Omental fat pad (tissue), 4 donors: ENCODE measurements around the gene PPARA. TPM values are rescaled to one million over a fixed set of nuclear protein-coding genes. Genes with fewer than 3 reads are reported as not detected.
"Not testable (repeated sequence)": the region's sequence is repeated elsewhere in the genome, so short reads cannot be mapped to it uniquely, and the experiment has no call there.

ENCODE experiments used
- ATAC-seq: fragments of 150-250 bp; one replicate; pipeline ENCODE4 v1.9.1; 2016; ENCODE audit warnings: mild to moderate bottlenecking, moderate library complexity; ENCODE audit not compliant: low FRiP score
- DNase-seq: peaks from one replicate; pipeline ENCODE4 v3.0.0-alpha.2; 2019; ENCODE audit warnings: low spot score
- total RNA-seq, 4 donors: library from RNA; depleted of rRNA; stranded (reverse); fragments of >200 nt; gene quantifications; one replicate each; pipeline ENCODE4 v1.1.0, GENCODE V29; 2016
- TF ChIP-seq, protein P1 (sequence below), 3 donors: fragments of 450-650 bp; IDR thresholded peaks; one replicate each; pipeline ENCODE4 v1.5.1; 2016 to 2017; ENCODE audit warnings: antibody characterized with exemption in 3 of 3, mild to moderate bottlenecking in 3 of 3, moderate library complexity in 2 of 3

The PPARA gene
- total RNA-seq, 4 donors from 2014 or later = 20.7 to 35.5 (median 30.4) TPM

DNA sequence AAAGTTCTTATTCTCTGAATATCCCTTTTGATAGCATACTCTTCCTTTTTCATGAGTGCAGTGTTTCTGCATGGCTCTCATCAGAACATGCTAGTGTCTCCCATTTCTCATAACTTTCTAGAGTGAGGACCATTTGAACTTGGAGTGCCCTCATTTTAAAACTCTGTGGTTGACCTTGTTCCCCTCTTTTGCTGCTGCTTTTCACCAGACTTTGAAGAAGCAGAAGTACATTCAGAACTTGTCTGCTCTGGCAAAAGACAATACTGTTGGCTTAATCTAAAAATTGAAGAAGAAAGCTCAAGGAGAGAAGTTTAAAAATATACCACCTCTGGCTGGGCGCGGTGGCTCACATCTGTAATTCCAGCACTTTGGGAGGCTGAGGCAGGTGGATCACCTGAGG lies 35.0 kb downstream of the PPARA start:
- ATAC-seq (no peak), DNase-seq (no peak)
- TF ChIP-seq, protein P1, sequence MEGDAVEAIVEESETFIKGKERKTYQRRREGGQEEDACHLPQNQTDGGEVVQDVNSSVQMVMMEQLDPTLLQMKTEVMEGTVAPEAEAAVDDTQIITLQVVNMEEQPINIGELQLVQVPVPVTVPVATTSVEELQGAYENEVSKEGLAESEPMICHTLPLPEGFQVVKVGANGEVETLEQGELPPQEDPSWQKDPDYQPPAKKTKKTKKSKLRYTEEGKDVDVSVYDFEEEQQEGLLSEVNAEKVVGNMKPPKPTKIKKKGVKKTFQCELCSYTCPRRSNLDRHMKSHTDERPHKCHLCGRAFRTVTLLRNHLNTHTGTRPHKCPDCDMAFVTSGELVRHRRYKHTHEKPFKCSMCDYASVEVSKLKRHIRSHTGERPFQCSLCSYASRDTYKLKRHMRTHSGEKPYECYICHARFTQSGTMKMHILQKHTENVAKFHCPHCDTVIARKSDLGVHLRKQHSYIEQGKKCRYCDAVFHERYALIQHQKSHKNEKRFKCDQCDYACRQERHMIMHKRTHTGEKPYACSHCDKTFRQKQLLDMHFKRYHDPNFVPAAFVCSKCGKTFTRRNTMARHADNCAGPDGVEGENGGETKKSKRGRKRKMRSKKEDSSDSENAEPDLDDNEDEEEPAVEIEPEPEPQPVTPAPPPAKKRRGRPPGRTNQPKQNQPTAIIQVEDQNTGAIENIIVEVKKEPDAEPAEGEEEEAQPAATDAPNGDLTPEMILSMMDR (IDR thresholded peaks at IDR 0.05) = no peak

DNA sequence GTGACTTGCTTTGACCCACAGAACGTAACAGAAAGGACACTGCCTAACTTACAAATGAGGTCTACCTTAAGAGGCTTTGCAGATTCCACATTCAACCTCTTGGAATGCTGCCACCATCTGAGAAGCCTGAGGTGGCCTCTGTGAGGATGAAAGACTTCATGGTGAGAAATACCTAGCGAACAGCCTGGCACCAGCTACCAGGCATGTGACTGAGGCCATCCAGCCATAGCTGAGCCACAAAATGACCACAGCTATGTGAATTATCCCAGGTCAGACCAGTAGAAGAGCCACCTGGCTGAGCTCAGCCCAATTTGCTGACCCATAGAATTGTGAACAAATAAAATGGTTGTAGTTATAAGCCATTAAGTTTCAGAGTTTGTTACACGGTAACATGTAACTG lies 37.5 kb downstream of the PPARA start:
- ATAC-seq (no peak), DNase-seq (no peak)
- TF ChIP-seq, protein P1 (IDR thresholded peaks at IDR 0.05) = no peak

DNA sequence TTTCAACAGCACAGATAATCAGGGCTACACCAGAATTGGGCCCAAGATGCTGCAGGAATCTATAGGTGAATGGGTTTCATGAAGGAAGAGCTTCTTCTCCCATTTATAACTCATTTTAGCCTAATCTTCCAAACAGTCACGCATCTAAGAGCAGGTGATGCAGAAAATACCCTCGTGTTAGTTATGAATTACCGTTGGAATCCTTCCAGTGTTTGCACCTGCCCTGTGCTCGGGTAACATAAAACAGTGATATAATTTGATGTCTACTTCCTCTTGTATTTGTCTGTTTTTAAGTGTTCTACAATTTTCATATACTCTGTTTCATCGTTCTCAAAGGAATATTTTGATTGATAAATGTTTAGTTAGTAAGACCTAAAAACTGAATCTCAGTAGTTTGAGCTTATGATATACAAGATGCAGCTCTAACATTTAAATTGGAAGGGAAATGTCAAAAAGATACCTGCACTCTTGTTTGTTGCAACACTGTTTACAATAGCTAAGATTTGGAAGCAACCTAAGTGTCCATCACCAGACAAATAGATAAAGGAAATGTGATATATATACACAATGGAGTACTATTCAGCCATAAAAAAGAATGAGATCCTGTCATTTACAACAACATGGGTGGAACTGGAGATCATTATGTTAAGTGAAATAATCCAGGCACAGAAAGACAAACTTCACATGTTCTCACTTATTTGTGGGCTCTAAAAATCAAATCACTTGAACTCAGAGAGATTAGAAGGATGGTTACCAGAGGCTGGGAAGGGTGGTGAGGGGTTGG lies 42.1 kb downstream of the PPARA start:
- ATAC-seq (no peak), DNase-seq (no peak)
- TF ChIP-seq, protein P1 (IDR thresholded peaks at IDR 0.05) = no peak

DNA sequence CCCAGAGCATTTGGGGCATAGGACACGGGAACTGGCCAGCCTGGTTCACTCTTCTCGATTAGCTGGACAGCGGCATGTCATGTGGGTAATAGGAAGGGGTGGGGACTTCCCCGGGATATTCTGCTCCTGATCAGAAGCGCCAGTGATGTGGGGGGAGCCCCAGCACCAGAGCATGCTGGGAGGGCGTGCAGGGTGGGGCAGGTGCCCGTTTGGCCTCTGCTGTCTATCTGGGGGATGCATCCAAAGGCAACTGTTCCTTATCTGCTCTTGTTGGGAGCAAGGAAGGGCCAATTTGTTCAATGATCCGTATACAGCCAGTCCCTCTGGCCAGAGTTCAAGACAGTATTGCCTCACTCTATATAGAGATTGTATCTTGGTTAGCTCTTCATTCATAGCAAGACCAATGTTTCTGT lies 43.6 kb downstream of the PPARA start:
- TF ChIP-seq, protein P1 (IDR thresholded peaks at IDR 0.05) = no peak
- ATAC-seq (no peak), DNase-seq (no peak)

DNA sequence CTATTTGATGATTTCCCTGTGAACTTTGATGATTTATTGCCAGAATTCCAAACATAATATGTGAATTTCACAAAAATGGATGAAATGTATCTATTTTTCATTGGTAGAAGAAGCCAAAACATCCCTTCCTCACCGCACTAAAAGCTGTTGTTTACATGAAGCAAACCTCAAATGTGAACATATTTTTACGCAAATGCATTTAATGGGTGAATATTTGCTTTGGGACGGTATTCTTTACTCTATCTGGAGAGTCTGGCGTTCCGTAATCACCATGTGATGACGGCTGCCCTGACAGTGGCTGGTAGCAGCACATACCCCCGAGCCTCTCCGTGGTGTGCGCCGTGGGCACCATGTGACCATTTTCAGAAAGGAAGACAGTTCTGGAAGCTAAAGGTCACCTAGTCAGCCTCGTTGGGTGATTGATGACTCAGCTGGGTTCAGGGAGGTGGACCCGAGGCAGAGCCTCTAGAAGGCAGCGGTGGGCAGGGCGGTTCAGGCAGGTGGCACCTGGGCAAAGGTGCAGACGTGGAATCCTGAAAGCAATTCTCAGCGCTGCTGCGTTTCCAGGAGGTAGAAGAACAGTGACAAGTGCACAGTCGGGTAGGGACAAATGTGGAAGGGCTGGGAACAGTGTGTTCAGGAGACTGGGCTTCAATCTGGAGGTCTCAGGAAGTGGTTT lies 45.3 kb downstream of the PPARA start:
- DNase-seq (no peak), ATAC-seq (no peak)
- TF ChIP-seq, protein P1 (IDR thresholded peaks at IDR 0.05) = no peak

DNA sequence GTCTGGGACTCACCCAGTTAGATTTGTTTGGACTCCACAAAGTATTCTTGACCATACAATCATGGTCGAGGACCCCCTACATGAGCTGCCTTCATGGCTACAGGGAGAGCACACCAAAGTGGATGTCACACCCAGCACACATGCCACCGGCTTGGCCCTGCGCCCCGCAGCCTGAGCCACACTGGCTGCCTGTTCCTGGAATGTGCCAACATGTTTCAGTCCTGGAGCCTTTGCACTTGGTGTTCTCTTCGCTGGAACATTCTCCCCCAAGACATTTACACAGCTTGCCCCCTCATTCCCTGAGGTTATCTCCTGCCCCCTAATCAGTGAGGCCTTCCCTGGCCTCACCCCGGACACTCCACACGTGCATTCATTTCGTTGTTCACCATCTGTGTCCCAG lies 46.0 kb downstream of the PPARA start:
- TF ChIP-seq, protein P1 (IDR thresholded peaks at IDR 0.05) = no peak
- ATAC-seq = no peak
- DNase-seq = no peak

DNA sequence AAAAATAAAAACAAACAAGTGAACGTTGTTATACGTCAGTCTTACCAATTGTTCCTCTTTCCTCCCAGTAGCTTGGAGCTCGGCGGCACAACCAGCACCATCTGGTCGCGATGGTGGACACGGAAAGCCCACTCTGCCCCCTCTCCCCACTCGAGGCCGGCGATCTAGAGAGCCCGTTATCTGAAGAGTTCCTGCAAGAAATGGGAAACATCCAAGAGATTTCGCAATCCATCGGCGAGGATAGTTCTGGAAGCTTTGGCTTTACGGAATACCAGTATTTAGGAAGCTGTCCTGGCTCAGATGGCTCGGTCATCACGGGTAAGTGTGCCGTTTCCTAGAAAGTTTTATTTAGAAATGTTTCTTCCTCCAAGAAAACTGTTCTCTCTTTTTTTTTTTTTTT lies 47.9 kb downstream of the PPARA start:
- DNase-seq = no peak
- no peak for ATAC-seq
- TF ChIP-seq, protein P1 (IDR thresholded peaks at IDR 0.05) = no peak

DNA sequence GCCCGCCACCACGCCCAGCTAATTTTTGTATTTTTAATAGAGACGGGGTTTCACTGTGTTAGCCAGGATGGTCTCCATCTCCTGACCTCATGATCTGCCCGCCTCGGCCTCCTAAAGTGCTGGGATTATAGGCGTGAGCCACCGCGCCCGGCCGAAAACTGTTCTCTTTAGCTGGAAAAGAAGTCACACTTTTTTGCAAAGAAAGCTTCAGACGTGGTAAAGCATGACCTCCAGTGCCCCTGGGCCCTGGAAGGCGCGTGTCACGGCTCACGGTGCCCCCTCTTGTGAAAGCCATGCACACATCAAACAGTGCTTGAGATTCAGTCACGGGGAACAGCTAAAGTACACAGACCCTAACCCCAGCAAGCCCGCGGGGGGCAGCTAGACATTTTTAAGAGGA lies 48.5 kb downstream of the PPARA start:
- ATAC-seq, DNase-seq: not testable (repeated sequence)
